Inflammatory macrophage treated with lipopolysaccharide for 4 hours (primary cell): ENCODE results near the gene NAE1.
"Not testable (repeated sequence)": the region's sequence is repeated elsewhere in the genome, so short reads cannot be mapped to it uniquely, and the experiment has no call there.

ENCODE experiments used
- DNase-seq: peaks from one replicate; pipeline ENCODE4 v3.0.0-alpha.2; 2020

The NAE1 gene

GRCh38 chr16:66830422-66831404 is at the start of gene NAE1:
TSS of gene NAE1 (minus strand) at chr16:66830976. CDS start at chr16:66830899, 77 bp downstream.
- peak; percentile 89 for DNase-seq

GRCh38 chr16:66878067-66878466 is 47.3 kb upstream of the NAE1 start:
- DNase-seq: peak; percentile 76

- DNase-seq: no peak
Measured at GRCh38 chr16:66874079-66874775, 43.5 kb upstream of the NAE1 start.

GRCh38 chr16:66873685-66874055 is 42.9 kb upstream of the NAE1 start:
- no peak for DNase-seq

GRCh38 chr16:66872943-66873684 is 42.3 kb upstream of the NAE1 start:
- peak; percentile 100 for DNase-seq

GRCh38 chr16:66872559-66872942 is 41.8 kb upstream of the NAE1 start:
- DNase-seq: no peak

- DNase-seq: no peak
Measured at GRCh38 chr16:66871840-66872239, 41.1 kb upstream of the NAE1 start.

GRCh38 chr16:66871363-66871762 is 40.6 kb upstream of the NAE1 start:
- DNase-seq: not testable (repeated sequence)

GRCh38 chr16:66869424-66869823 is 38.6 kb upstream of the NAE1 start:
- DNase-seq: no peak

- DNase-seq: no peak
Measured at GRCh38 chr16:66863707-66864106, 32.9 kb upstream of the NAE1 start.

- DNase-seq: no peak
Measured at GRCh38 chr16:66862023-66862520, 31.3 kb upstream of the NAE1 start.

- DNase-seq: no peak
Measured at GRCh38 chr16:66859397-66860068, 28.8 kb upstream of the NAE1 start.

GRCh38 chr16:66858740-66859396 is 28.1 kb upstream of the NAE1 start:
- no peak for DNase-seq

- DNase-seq: no peak
Measured at GRCh38 chr16:66857437-66857836, 26.7 kb upstream of the NAE1 start.

- no peak for DNase-seq
Measured at GRCh38 chr16:66856801-66857200, 26.0 kb upstream of the NAE1 start.

GRCh38 chr16:66856184-66856730 is 25.5 kb upstream of the NAE1 start:
- no peak for DNase-seq

GRCh38 chr16:66853261-66854139 is 22.7 kb upstream of the NAE1 start:
- no peak for DNase-seq

GRCh38 chr16:66851166-66851964 is 20.6 kb upstream of the NAE1 start:
- DNase-seq: no peak

GRCh38 chr16:66850115-66850815 is 19.5 kb upstream of the NAE1 start:
- peak; percentile 11 for DNase-seq
